Endothelial cell (in vitro differentiated cells): ENCODE data around the gene NUP160. TPM values are rescaled to one million over a fixed set of nuclear protein-coding genes. Genes with fewer than 3 reads are reported as not detected.
"Not testable (repeated sequence)": the region's sequence is repeated elsewhere in the genome, so short reads cannot be mapped to it uniquely, and the experiment has no call there.

Experiments
- DNase-seq: peaks from one replicate; pipeline ENCODE4 v3.0.0; 2021; ENCODE audit warnings: low spot score
- H3K27ac Mint-ChIP-seq: one replicate; pipeline ENCODE4 v1.8.0; 2021; ENCODE audit warnings: mixed read lengths, inconsistent platforms; ENCODE audit not compliant: unreplicated experiment
- H3K27me3 Mint-ChIP-seq: one replicate; pipeline ENCODE4 v1.8.0; 2021; ENCODE audit warnings: mild to moderate bottlenecking, moderate library complexity, mixed read lengths, inconsistent platforms; ENCODE audit not compliant: unreplicated experiment
- H3K36me3 Mint-ChIP-seq: one replicate; pipeline ENCODE4 v1.8.0; 2021; ENCODE audit warnings: mild to moderate bottlenecking, low read depth, mixed read lengths, inconsistent platforms; ENCODE audit not compliant: unreplicated experiment
- H3K4me1 Mint-ChIP-seq: one replicate; pipeline ENCODE4 v1.8.0; 2021; ENCODE audit warnings: mild to moderate bottlenecking, mixed read lengths, inconsistent platforms; ENCODE audit not compliant: unreplicated experiment
- H3K4me3 Mint-ChIP-seq: one replicate; pipeline ENCODE4 v1.8.0; 2021; ENCODE audit warnings: mild to moderate bottlenecking, mixed read lengths, inconsistent platforms; ENCODE audit not compliant: unreplicated experiment
- H3K9me3 Mint-ChIP-seq: one replicate; pipeline ENCODE4 v1.8.0; 2021; ENCODE audit warnings: mixed read lengths, inconsistent platforms; ENCODE audit not compliant: unreplicated experiment
- CTCF ChIP-seq: fragments of 200-600 bp; sonication (generic); IDR thresholded peaks from one replicate; pipeline ENCODE4 v1.5.0; 2021; ENCODE audit warnings: antibody characterized with exemption; ENCODE audit not compliant: unreplicated experiment
- total RNA-seq: library from RNA; stranded (reverse); fragmentation: NEBNext Ultra II Directional; extraction: Animal tissue kit (Norgen Biotek cat#: 25700); gene quantifications from one replicate; pipeline ENCODE4 v1.2.1, GENCODE V29; 2021; ENCODE audit not compliant: unreplicated experiment

Gene NUP160
- total RNA-seq, 1 donor from 2014 or later, result 30.2 TPM

GRCh38 chr11:47879259-47880158 is 31.4 kb upstream of the NUP160 start:
- Mint-ChIP-seq H3K36me3 (no peaks in the 10 kb centered on the region), H3K27me3 (peaks cover 4% of the 10 kb centered on the region), H3K27ac (no peak overlapping the region), H3K4me3 (no peak overlapping the region), H3K9me3 (peaks cover 9% of the 10 kb centered on the region), H3K4me1 (no peaks in the 10 kb centered on the region)
- DNase-seq, result no peak
- no peak for TF ChIP-seq CTCF

GRCh38 chr11:47875858-47876257 is 27.7 kb upstream of the NUP160 start:
- H3K4me1 Mint-ChIP-seq, H3K36me3 Mint-ChIP-seq, DNase-seq, H3K27me3 Mint-ChIP-seq, H3K27ac Mint-ChIP-seq, H3K4me3 Mint-ChIP-seq: not testable (repeated sequence)
- peaks cover 13% of the 10 kb centered on the region for H3K9me3 Mint-ChIP-seq

GRCh38 chr11:47870404-47870803 is 22.3 kb upstream of the NUP160 start:
- H3K4me3 Mint-ChIP-seq, result no peak overlapping the region
- H3K4me1 Mint-ChIP-seq, result peaks cover 2% of the 10 kb centered on the region
- TF ChIP-seq CTCF, result no peak
- H3K27ac Mint-ChIP-seq, result no peak overlapping the region
- no peak for DNase-seq
- H3K36me3 Mint-ChIP-seq, result peaks cover 4% of the 10 kb centered on the region
- peaks cover 4% of the 10 kb centered on the region for H3K9me3 Mint-ChIP-seq
- H3K27me3 Mint-ChIP-seq, result peaks cover 3% of the 10 kb centered on the region

GRCh38 chr11:47869544-47870393 is 21.6 kb upstream of the NUP160 start:
- no peak overlapping the region for H3K4me3 Mint-ChIP-seq
- H3K27me3 Mint-ChIP-seq, result peaks cover 3% of the 10 kb centered on the region
- no peak overlapping the region for H3K27ac Mint-ChIP-seq
- peaks cover 4% of the 10 kb centered on the region for H3K36me3 Mint-ChIP-seq
- H3K9me3 Mint-ChIP-seq, result peaks cover 4% of the 10 kb centered on the region
- DNase-seq, result no peak
- TF ChIP-seq CTCF, result no peak
- H3K4me1 Mint-ChIP-seq, result peaks cover 2% of the 10 kb centered on the region

GRCh38 chr11:47867823-47868222 is 19.7 kb upstream of the NUP160 start:
- Mint-ChIP-seq H3K4me3 (no peak overlapping the region), H3K4me1 (peaks cover 12% of the 10 kb centered on the region), H3K27me3 (no peaks in the 10 kb centered on the region), H3K27ac (no peak overlapping the region), H3K9me3 (no peaks in the 10 kb centered on the region), H3K36me3 (no peaks in the 10 kb centered on the region)
- no peak for DNase-seq
- no peak for TF ChIP-seq CTCF

GRCh38 chr11:47866892-47867291 is 18.7 kb upstream of the NUP160 start:
- not testable (repeated sequence) for H3K9me3 Mint-ChIP-seq, H3K27me3 Mint-ChIP-seq, H3K27ac Mint-ChIP-seq, H3K36me3 Mint-ChIP-seq, H3K4me3 Mint-ChIP-seq, DNase-seq
- peaks cover 12% of the 10 kb centered on the region for H3K4me1 Mint-ChIP-seq
